Omental fat pad (tissue), 4 donors: ENCODE data around the gene CAPRIN1. TPM values are rescaled to one million over a fixed set of nuclear protein-coding genes. Genes with fewer than 3 reads are reported as not detected.

ENCODE experiments used
- ATAC-seq: fragments of 150-250 bp; one replicate; pipeline ENCODE4 v1.9.1; 2016; ENCODE audit warnings: mild to moderate bottlenecking, moderate library complexity; ENCODE audit not compliant: low FRiP score
- DNase-seq: peaks from one replicate; pipeline ENCODE4 v3.0.0-alpha.2; 2019; ENCODE audit warnings: low spot score
- CTCF ChIP-seq, 3 donors: fragments of 450-650 bp; IDR thresholded peaks; one replicate each; pipeline ENCODE4 v1.5.1; 2016 to 2017; ENCODE audit warnings: antibody characterized with exemption in 3 of 3, mild to moderate bottlenecking in 3 of 3, moderate library complexity in 2 of 3
- total RNA-seq, 4 donors: library from RNA; depleted of rRNA; stranded (reverse); fragments of >200 nt; gene quantifications; one replicate each; pipeline ENCODE4 v1.1.0, GENCODE V29; 2016

The CAPRIN1 gene
- 100 to 1,000 TPM; 130 to 190 (median 141) TPM for total RNA-seq

GRCh38 chr11:34051349-34052035, at the start of gene CAPRIN1:
Gene CAPRIN1, plus strand, starts transcription at chr11:34051731. Its CDS starts 690 bp downstream, at chr11:34052421.
- DNase-seq, result no peak
- no peak for TF ChIP-seq CTCF (IDR thresholded peaks at IDR 0.05)
- peak; percentile 88 for ATAC-seq

- DNase-seq (no peak), ATAC-seq (no peak)
- TF ChIP-seq CTCF (IDR thresholded peaks at IDR 0.05), result no peak
These were observed 49.1 kb upstream of the CAPRIN1 start for GRCh38 chr11:34002420-34002819.

- ATAC-seq (no peak), DNase-seq (no peak)
- no peak for TF ChIP-seq CTCF (IDR thresholded peaks at IDR 0.05)
These were observed 47.3 kb upstream of the CAPRIN1 start for GRCh38 chr11:34004236-34004635.

GRCh38 chr11:34006876-34007275, 44.7 kb upstream of the CAPRIN1 start:
- ATAC-seq (no peak), DNase-seq (no peak)
- TF ChIP-seq CTCF (IDR thresholded peaks at IDR 0.05), result no peak

- TF ChIP-seq CTCF (IDR thresholded peaks at IDR 0.05), result no peak
- no peak for ATAC-seq
- no peak for DNase-seq
These were observed 38.8 kb upstream of the CAPRIN1 start for GRCh38 chr11:34012734-34013133.

- ATAC-seq (no peak), DNase-seq (no peak)
- no peak for TF ChIP-seq CTCF (IDR thresholded peaks at IDR 0.05)
These were observed 37.5 kb upstream of the CAPRIN1 start for GRCh38 chr11:34013898-34014571.
